D721Med (cell line): ENCODE measurements around the gene AIP.
"Not testable (repeated sequence)": the region's sequence is repeated elsewhere in the genome, so short reads cannot be mapped to it uniquely, and the experiment has no call there.

ENCODE experiments used
- DNase-seq: peaks from one replicate; pipeline ENCODE4 v3.0.0; 2011; ENCODE audit warnings: low spot score; ENCODE audit not compliant: insufficient read length
- FAIRE-seq: peaks from 2 replicates; lab custom pipeline; 2011; peaks lifted over from hg19 to GRCh38; lab: Jason Lieb, UNC
- CTCF ChIP-seq: IDR thresholded peaks from 2 replicates; pipeline ENCODE4 v1.5.1; 2012; ENCODE audit warnings: mild to moderate bottlenecking, control low read depth; ENCODE audit not compliant: insufficient read depth; ENCODE audit errors: missing control alignments

The AIP gene

GRCh38 chr11:67458266-67458665, 24.6 kb upstream of the AIP start:
- TF ChIP-seq CTCF = no peak
- no peak for FAIRE-seq
- no peak for DNase-seq

GRCh38 chr11:67463186-67463585, 19.6 kb upstream of the AIP start:
- DNase-seq (no peak), FAIRE-seq (no peak)
- no peak for TF ChIP-seq CTCF

- no peak for TF ChIP-seq CTCF
- no peak for DNase-seq
- no peak for FAIRE-seq
Observed at GRCh38 chr11:67463680-67464410, 19.0 kb upstream of the AIP start.

- no peak for TF ChIP-seq CTCF
- FAIRE-seq (no peak), DNase-seq (no peak)
Observed at GRCh38 chr11:67464411-67465188, 18.2 kb upstream of the AIP start.

GRCh38 chr11:67465189-67465510, 17.7 kb upstream of the AIP start:
- DNase-seq = no peak
- TF ChIP-seq CTCF = no peak
- FAIRE-seq = no peak

- DNase-seq, FAIRE-seq: not testable (repeated sequence)
Observed at GRCh38 chr11:67465530-67465929, 17.3 kb upstream of the AIP start.

- FAIRE-seq = no peak
- TF ChIP-seq CTCF = no peak
- no peak for DNase-seq
Observed at GRCh38 chr11:67466367-67466766, 16.5 kb upstream of the AIP start.
